ENCODE measurements around the gene PCDH9.

DNA sequence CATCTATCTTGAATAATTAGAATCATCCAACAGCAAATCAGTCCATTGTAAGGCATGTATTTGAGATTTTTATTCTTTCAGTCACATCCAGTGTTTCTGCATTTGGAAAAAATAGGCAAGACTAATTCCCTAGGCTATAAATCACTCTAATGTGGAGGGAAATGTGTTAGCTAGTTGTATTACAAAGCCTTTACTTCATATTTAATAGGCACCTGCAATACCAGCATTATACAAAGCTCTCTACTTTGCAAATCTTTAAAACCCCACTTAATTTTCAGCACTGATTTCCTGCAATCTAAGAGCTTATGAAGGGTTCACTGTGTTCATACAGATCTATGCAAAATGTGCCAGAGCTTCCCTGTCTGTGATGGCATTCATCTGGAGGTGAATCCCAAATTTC lies 12.3 kb downstream of the PCDH9 start:
- TF ChIP-seq POLR2AphosphoS5 (IDR thresholded peaks at IDR 0.05; ENCODE audit: low read depth, low read length) = no peak
- TF ChIP-seq, protein P1, sequence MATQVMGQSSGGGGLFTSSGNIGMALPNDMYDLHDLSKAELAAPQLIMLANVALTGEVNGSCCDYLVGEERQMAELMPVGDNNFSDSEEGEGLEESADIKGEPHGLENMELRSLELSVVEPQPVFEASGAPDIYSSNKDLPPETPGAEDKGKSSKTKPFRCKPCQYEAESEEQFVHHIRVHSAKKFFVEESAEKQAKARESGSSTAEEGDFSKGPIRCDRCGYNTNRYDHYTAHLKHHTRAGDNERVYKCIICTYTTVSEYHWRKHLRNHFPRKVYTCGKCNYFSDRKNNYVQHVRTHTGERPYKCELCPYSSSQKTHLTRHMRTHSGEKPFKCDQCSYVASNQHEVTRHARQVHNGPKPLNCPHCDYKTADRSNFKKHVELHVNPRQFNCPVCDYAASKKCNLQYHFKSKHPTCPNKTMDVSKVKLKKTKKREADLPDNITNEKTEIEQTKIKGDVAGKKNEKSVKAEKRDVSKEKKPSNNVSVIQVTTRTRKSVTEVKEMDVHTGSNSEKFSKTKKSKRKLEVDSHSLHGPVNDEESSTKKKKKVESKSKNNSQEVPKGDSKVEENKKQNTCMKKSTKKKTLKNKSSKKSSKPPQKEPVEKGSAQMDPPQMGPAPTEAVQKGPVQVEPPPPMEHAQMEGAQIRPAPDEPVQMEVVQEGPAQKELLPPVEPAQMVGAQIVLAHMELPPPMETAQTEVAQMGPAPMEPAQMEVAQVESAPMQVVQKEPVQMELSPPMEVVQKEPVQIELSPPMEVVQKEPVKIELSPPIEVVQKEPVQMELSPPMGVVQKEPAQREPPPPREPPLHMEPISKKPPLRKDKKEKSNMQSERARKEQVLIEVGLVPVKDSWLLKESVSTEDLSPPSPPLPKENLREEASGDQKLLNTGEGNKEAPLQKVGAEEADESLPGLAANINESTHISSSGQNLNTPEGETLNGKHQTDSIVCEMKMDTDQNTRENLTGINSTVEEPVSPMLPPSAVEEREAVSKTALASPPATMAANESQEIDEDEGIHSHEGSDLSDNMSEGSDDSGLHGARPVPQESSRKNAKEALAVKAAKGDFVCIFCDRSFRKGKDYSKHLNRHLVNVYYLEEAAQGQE (IDR thresholded peaks at IDR 0.05; ENCODE audit: insufficient read depth in 1 of 2, low read depth in 2 of 2, low read length in 2 of 2) = no peak
- no peak for TF ChIP-seq SIN3A (IDR thresholded peaks at IDR 0.05; ENCODE audit: borderline replicate concordance, insufficient read depth, low read length)
- TF ChIP-seq TAF1 (IDR thresholded peaks at IDR 0.05; ENCODE audit: borderline replicate concordance, insufficient read depth, low read length) = no peak
- no peak for TF ChIP-seq FOXP2 (optimal IDR thresholded peaks at IDR 0.05; ENCODE audit: borderline replicate concordance, extremely low read depth, extremely low read length, insufficient read depth)
